Ramos (cell line): ENCODE data around the gene SRSF8.
"Not testable (repeated sequence)": the region's sequence is repeated elsewhere in the genome, so short reads cannot be mapped to it uniquely, and the experiment has no call there.

Source experiments
- in situ Hi-C: fragments of 300-500 bp; cut with MboI; formaldehyde crosslinking; loops from one replicate; pipeline ENCODE4 v1.14.3; 2022; ENCODE audit warnings: low sequenced_read_pairs; ENCODE audit not compliant: unreplicated experiment

The SRSF8 gene

DNA sequence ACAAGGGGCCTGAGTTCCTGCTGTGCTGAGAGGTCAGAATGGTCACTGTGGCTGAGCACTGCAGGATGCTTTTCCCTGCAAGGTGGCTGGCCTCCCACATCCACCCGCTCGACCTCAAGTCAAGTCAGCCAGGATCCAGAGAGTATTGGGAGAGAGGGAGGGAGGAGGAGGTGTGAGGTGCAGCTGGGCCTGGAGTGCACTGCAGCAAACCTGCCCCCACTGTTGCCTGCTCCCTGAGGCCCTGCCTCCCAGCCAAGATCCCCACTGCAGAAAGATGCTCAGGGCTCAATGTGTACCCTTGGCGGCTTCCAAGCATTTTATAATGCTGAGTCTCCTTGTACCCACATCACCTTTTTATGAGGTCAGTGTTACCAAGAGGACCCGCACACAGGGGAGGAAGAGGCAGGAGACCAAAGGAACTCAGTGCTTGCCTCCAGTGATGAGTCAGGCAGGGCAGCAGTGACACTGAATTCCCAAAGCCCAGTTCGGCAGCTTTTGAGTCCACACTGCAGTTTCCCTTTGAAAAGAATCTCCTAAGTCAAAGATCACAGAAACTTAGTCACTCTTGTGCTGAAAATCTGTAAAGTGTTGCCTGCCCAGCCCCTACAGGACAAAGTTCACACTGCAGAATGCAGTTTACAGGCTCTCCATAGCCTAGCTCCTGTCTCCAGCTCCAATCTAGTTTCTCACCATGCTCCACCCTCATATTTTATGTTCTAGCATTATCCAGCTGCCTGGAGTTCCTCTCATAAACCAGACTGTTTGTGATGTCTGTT, 26.0 kb downstream of the SRSF8 start:
- in situ Hi-C loops, result no loop called here

- in situ Hi-C loops, result no loop called here
These were observed 26.8 kb downstream of the SRSF8 start for GRCh38 chr11:95093548-95093947.

- in situ Hi-C loops, result no loop called here
These were observed 29.3 kb downstream of the SRSF8 start for GRCh38 chr11:95095858-95096587.

GRCh38 chr11:95097209-95097608, 30.5 kb downstream of the SRSF8 start:
- in situ Hi-C loops, result no loop called here

- in situ Hi-C loops, result no loop called here
These were observed 32.1 kb downstream of the SRSF8 start for GRCh38 chr11:95098826-95099225.

- in situ Hi-C loops, result no loop called here
These were observed 33.5 kb downstream of the SRSF8 start for GRCh38 chr11:95100191-95100648.

DNA sequence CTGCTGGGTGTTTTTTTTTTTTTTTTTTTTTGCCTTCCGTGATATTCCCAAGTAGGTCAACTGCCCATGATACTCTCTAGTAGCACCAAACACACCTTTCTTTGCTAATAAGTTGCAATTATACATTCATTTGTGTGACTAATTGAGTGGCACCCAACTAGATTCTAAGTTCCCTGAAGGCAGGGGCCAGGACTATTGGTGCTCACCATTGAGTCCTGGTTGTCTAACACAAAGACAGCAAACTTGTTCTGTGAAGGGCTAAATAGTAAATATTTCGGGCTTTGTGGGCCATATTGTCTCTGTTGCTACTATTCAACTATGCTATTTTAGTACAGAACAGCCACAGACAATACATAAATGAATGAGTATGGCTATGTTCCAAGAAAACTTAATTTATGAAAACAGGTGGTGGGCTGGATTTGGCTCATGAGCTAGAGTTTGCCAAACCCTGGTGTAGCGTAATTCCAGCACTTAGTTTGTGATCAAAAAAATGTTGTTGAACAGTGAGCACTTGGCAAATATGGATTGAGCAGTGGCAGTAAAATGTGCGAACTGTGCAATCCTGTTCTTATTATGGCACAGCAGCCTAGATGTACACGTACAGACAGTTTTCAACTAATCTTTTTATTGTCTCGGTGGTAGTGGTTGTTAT, 34.3 kb downstream of the SRSF8 start:
- in situ Hi-C loops, result no loop called here

DNA sequence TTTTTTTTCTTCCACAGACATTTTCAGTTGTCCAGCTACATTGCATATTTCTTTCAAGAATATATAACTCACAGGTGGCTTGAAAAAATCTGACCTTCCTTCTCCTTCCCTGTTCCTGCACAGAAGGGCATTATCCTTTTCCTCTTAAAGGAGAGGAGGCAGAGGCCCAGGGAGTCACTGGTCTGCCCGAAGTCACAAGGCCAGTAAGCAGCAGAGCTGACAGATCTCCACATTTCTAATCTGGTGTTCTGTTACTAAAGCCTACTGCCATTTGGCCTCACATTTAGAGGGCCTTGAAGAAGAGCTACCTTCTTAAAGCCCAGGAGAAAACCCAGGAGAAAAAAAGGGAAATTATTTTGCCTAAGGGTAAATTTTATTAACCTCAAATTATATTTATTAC, 35.2 kb downstream of the SRSF8 start:
- in situ Hi-C loops, result no loop called here

DNA sequence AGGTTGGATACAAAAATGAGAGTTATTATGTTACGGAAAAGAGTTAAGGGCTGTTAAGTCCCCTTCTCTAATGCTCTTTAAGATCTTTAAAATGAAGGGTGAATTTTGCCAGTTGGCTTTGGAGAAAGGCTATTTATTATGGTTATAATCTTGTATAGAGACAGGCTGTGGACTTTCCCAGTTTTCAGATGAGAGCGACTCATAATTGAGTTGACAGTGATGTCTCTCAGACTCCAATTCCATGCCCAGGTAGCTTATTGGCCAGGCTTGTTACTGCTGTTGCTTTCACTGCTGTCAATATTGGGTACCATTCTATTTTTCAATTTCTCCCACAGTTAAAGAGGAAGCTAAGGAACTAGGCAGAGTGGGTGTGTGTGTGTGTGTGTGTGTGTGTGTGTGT, 36.0 kb downstream of the SRSF8 start:
- in situ Hi-C loops, result no loop called here

- in situ Hi-C loops, result no loop called here
These were observed 37.0 kb downstream of the SRSF8 start for GRCh38 chr11:95103701-95104100.

DNA sequence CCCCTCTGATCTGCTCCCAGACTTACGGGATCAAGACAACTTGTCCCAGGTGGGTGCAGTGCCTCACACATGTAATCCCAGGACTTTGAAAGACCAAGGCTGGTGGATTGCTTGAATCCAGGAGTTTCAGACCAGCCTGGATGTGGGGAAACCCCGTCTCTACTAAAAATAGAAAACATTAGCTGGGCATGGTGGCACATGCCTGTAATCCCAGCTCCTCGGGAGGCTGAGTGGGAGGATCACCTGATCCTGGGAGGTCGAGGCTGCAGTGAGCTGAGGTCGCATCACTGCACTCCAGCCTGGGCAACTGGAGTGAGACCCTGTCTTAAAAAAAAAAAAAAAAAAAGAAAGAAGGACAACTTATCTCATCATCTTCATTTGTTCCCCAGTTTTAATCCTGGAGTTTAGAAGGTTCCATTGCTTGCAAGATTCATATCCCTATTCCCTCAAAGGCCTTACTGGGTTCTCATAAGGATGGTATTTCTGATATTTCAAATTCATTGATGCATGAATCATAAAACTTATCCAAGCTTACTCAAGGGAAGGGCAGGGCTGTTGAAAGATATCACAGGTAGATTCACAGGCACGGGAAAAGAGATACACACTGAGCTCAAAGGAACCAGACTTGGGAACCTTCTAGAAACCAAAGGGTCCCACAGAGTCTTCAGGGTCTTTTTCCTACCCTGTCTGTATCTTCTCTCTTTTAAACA, 37.6 kb downstream of the SRSF8 start:
- in situ Hi-C loops, result no loop called here

DNA sequence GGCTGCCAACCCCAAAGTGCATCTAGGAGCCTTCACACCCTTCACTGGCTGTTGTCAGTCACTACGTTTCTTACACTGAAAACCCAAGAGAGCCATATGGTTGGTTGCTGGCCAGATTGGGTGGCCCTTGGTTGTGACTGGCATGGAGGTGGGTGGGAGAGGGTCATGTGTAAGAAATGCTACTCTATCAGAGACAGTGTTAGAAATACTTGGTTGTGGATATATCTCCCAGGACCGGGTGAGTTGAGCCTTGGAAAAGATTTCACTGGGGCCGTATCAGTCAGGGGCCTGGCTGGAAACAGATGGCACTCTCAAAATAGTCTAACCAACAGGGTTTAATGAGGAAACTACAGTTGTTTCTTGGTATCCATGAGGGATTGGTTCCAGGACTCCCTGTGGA, 38.1 kb downstream of the SRSF8 start:
- in situ Hi-C loops, result no loop called here

DNA sequence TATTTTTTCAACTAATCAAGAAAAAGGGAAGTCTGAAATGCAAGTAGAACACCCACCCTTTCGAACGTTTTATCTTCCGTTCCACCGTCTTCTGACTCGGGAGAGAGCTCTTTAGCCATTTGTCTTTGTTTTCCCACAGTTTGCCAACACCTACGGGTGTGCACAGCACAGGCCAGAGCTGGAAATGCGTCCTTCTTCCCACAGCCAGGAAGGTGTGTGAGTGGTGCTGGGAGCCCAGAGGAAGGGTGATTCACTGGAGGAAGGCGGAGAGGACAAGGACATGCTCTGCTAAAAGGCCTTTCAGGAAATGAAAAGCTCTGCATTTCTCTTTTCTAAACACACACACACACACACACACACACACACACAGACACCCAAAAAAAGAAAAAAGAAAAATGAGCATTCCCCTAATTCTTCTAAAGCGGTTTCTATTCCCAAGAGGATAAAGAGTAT, 41.5 kb downstream of the SRSF8 start:
- in situ Hi-C loops, result no loop called here

DNA sequence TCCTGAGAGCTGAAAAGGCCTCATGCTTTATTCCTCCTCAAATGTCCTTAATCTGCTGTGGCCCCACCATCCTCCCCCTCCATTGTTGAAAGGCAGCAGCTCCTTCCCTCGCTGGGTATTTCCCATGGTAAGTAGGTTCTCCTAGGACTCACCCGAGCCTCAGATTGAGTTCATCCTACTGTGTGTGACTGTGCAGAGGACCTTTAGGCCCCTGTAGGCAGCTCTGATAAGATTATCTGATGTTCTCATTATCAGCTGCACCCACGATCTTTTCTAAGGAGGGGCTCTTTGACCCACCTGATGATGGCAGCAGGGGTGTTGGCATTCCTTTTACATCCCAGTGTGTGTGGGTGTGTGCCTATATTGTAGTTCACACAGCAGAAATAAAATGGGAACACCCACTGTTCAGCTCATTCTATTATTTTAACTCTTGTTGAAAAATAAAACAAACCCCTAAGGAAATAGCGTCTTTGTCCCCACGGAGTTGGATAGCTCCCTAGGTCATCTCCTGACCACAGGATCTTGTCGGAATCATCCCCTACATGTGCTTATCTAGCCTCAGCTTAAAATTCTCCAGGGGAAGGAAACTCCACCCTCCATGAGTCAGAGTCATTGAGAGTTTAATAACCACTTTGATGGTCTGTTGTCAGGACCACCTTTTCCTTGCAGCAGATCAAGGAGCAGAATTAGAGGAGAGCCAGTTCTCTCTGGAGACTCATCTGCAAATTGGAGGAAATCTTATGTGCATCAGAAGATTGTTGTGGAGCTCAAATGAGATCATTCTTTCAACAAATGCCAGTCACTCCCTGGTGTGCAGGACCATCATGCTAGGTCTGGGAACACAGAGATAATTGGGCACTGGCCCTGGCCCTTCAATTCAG, 42.2 kb downstream of the SRSF8 start:
- in situ Hi-C loops, result no loop called here

DNA sequence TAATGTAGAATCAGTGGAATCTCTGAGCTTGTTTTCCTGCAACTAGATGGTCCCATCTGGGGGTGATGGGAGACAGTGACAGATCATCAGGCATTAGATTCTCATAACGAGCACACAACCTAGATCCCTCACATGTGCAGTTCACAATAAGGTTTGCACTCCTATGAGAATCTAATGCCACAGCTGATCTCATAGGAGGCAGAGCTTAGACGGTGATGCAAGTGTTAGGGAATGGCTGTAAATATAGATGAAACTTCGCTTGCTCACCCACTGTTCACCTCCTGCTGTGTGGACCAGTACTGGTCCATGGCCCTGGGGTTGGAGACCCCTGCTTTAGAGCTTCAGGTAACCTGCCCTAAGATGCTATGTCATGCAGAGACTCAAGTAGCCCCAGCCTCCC, 44.8 kb downstream of the SRSF8 start:
- in situ Hi-C loops, result not testable (repeated sequence)

DNA sequence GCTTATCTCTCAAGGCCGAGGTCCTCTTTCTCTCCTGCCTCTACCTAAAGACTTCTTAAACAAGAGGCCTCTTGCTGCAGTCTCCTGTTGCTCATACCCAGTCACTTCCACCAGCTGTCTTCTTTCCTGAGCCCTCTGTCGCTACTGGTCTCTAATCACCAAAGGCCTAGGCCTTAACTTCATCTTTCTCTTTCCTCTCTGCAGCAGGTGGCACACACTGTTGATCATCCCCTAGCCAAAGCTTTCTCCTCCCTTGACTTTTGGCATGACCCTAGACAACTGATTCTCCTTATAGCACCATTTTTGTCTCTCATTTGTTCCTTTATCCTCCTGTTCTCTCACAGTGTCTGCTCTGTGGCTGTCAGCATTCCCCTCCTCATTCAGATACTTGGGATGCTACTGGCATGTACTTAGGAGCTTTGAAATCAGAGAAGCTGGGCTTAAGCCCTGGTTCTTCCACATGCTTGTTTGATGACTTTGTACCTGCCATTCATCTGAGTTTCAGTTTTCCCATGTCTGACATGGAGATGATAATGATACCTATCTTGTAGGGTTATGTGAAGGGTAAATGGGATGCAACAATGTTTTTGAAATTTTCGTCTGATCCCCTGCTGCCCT, 45.3 kb downstream of the SRSF8 start:
- in situ Hi-C loops, result no loop called here

- in situ Hi-C loops, result no loop called here
These were observed 48.9 kb downstream of the SRSF8 start for GRCh38 chr11:95115597-95115996.

- in situ Hi-C loops, result no loop called here
These were observed 52.8 kb downstream of the SRSF8 start for GRCh38 chr11:95119361-95120060.
